ENCODE data around the gene STX3. TPM values are rescaled to one million over a fixed set of nuclear protein-coding genes. Genes with fewer than 3 reads are reported as not detected.

Gene STX3
- total RNA-seq, 1 donor from 2014 or later, result 22.1 TPM

- H3K36me3 Mint-ChIP-seq (ENCODE audit: low read depth), result peaks cover 13% of the 10 kb centered on the region
- no peaks in the 10 kb centered on the region for H3K9me3 Mint-ChIP-seq (ENCODE audit: low read depth)
- no peaks in the 10 kb centered on the region for H3K27me3 Mint-ChIP-seq (ENCODE audit: low read depth)
- H3K4me1 Mint-ChIP-seq (ENCODE audit: low read depth), result peaks cover 10% of the 10 kb centered on the region
- no peak overlapping the region for H3K4me3 Mint-ChIP-seq (ENCODE audit: unreplicated experiment)
- no peak overlapping the region for H3K27ac Mint-ChIP-seq (ENCODE audit: unreplicated experiment)
- TF ChIP-seq CTCF (IDR thresholded peaks at IDR 0.05), result no peak
- DNase-seq (ENCODE audit: low spot score), result no peak
These were observed 15.7 kb downstream of the STX3 start for GRCh38 chr11:59770869-59771268.

- Mint-ChIP-seq H3K4me3 (ENCODE audit: unreplicated experiment) (no peak overlapping the region), H3K4me1 (ENCODE audit: low read depth) (peaks cover 14% of the 10 kb centered on the region), H3K9me3 (ENCODE audit: low read depth) (no peaks in the 10 kb centered on the region), H3K36me3 (ENCODE audit: low read depth) (peaks cover 14% of the 10 kb centered on the region), H3K27ac (ENCODE audit: unreplicated experiment) (no peak overlapping the region), H3K27me3 (ENCODE audit: low read depth) (no peaks in the 10 kb centered on the region)
- TF ChIP-seq CTCF (IDR thresholded peaks at IDR 0.05), result no peak
- no peak for DNase-seq (ENCODE audit: low spot score)
These were observed 16.4 kb downstream of the STX3 start for GRCh38 chr11:59771605-59772004.

GRCh38 chr11:59773083-59773440 lies 17.9 kb downstream of the STX3 start:
- Mint-ChIP-seq H3K4me1 (ENCODE audit: low read depth) (peaks cover 22% of the 10 kb centered on the region), H3K4me3 (ENCODE audit: unreplicated experiment) (no peak overlapping the region)

GRCh38 chr11:59776210-59777066 lies 21.3 kb downstream of the STX3 start:
- Mint-ChIP-seq H3K27me3 (ENCODE audit: low read depth) (no peaks in the 10 kb centered on the region), H3K4me1 (ENCODE audit: low read depth) (peaks cover 21% of the 10 kb centered on the region)
- no peak for TF ChIP-seq CTCF (IDR thresholded peaks at IDR 0.05)

More at GRCh38 chr11:59773083-59773440, 17.9 kb downstream of the STX3 start:
- Mint-ChIP-seq H3K27ac (ENCODE audit: unreplicated experiment) (no peak overlapping the region), H3K36me3 (ENCODE audit: low read depth) (peaks cover 14% of the 10 kb centered on the region), H3K27me3 (ENCODE audit: low read depth) (no peaks in the 10 kb centered on the region), H3K9me3 (ENCODE audit: low read depth) (no peaks in the 10 kb centered on the region)
- no peak for DNase-seq (ENCODE audit: low spot score)
- TF ChIP-seq CTCF (IDR thresholded peaks at IDR 0.05), result no peak

GRCh38 chr11:59777104-59777503 lies 21.9 kb downstream of the STX3 start:
- H3K4me1 Mint-ChIP-seq (ENCODE audit: low read depth), result peaks cover 21% of the 10 kb centered on the region
- no peaks in the 10 kb centered on the region for H3K9me3 Mint-ChIP-seq (ENCODE audit: low read depth)
- TF ChIP-seq CTCF (IDR thresholded peaks at IDR 0.05), result no peak
- H3K4me3 Mint-ChIP-seq (ENCODE audit: unreplicated experiment), result no peak overlapping the region
- peaks cover 19% of the 10 kb centered on the region for H3K36me3 Mint-ChIP-seq (ENCODE audit: low read depth)
- no peak for DNase-seq (ENCODE audit: low spot score)
- no peaks in the 10 kb centered on the region for H3K27me3 Mint-ChIP-seq (ENCODE audit: low read depth)
- H3K27ac Mint-ChIP-seq (ENCODE audit: unreplicated experiment), result no peak overlapping the region

More at GRCh38 chr11:59776210-59777066, 21.3 kb downstream of the STX3 start:
- Mint-ChIP-seq H3K9me3 (ENCODE audit: low read depth) (no peaks in the 10 kb centered on the region), H3K4me3 (ENCODE audit: unreplicated experiment) (no peak overlapping the region), H3K27ac (ENCODE audit: unreplicated experiment) (no peak overlapping the region), H3K36me3 (ENCODE audit: low read depth) (peaks cover 19% of the 10 kb centered on the region)
- DNase-seq (ENCODE audit: low spot score), result no peak
